ENCODE data around the gene CCT7.

The CCT7 gene

GRCh38 chr2:73235315-73236028 lies 1.4 kb downstream of the CCT7 start:
- in situ Hi-C loops (cut with MboI; ENCODE audit: low pct_unique_long_range_greater_than_20kb, low sequenced_read_pairs, unreplicated experiment): no loop called here
- no peak for TF ChIP-seq CTCF (IDR thresholded peaks at IDR 0.05; ENCODE audit: extremely low read depth, insufficient read depth, missing control alignments)
- DNase-seq (ENCODE audit: low spot score): no peak

- in situ Hi-C loops (cut with MboI; ENCODE audit: low pct_unique_long_range_greater_than_20kb, low sequenced_read_pairs, unreplicated experiment): no loop called here
- DNase-seq (ENCODE audit: low spot score): no peak
- TF ChIP-seq CTCF (IDR thresholded peaks at IDR 0.05; ENCODE audit: extremely low read depth, insufficient read depth, missing control alignments): no peak
Measured at GRCh38 chr2:73237168-73237567, 3.1 kb downstream of the CCT7 start.

- in situ Hi-C loops (cut with MboI; ENCODE audit: low pct_unique_long_range_greater_than_20kb, low sequenced_read_pairs, unreplicated experiment): no loop called here
- DNase-seq (ENCODE audit: low spot score): no peak
- TF ChIP-seq CTCF (IDR thresholded peaks at IDR 0.05; ENCODE audit: extremely low read depth, insufficient read depth, missing control alignments): no peak
Measured at GRCh38 chr2:73238149-73238548, 4.0 kb downstream of the CCT7 start.

- no peak for DNase-seq (ENCODE audit: low spot score)
- in situ Hi-C loops (cut with MboI; ENCODE audit: low pct_unique_long_range_greater_than_20kb, low sequenced_read_pairs, unreplicated experiment): no loop called here
- TF ChIP-seq CTCF (IDR thresholded peaks at IDR 0.05; ENCODE audit: extremely low read depth, insufficient read depth, missing control alignments): no peak
Measured at GRCh38 chr2:73238976-73239375, 4.9 kb downstream of the CCT7 start.

- in situ Hi-C loops (cut with MboI; ENCODE audit: low pct_unique_long_range_greater_than_20kb, low sequenced_read_pairs, unreplicated experiment): no loop called here
- TF ChIP-seq CTCF (IDR thresholded peaks at IDR 0.05; ENCODE audit: extremely low read depth, insufficient read depth, missing control alignments): no peak
- DNase-seq (ENCODE audit: low spot score): no peak
Measured at GRCh38 chr2:73239776-73240175, 5.7 kb downstream of the CCT7 start.

GRCh38 chr2:73243884-73244570 lies 9.9 kb downstream of the CCT7 start:
- in situ Hi-C loops (cut with MboI; ENCODE audit: low pct_unique_long_range_greater_than_20kb, low sequenced_read_pairs, unreplicated experiment): no loop called here
- no peak for TF ChIP-seq CTCF (IDR thresholded peaks at IDR 0.05; ENCODE audit: extremely low read depth, insufficient read depth, missing control alignments)
- DNase-seq (ENCODE audit: low spot score): no peak
